IMR-90 (cell line): ENCODE measurements around the gene SLC2A13. TPM values are rescaled to one million over a fixed set of nuclear protein-coding genes. Genes with fewer than 3 reads are reported as not detected.

Source experiments
- ATAC-seq: fragments of 200-7000 bp; cut with Tn5 transposase; 2 replicates; pipeline ENCODE4 v1.9.1; 2020; ENCODE audit warnings: low read depth, mild to moderate bottlenecking, moderate library complexity
- BruUV-seq: library from RNA; stranded (reverse); fragments of 400-500 nt; replicated peaks from 2 replicates; lab custom pipeline; 2021; lab: Mats Ljungman, UMichigan
- CTCF ChIA-PET: fragments of 300-600 bp; formaldehyde crosslinking; extraction: SDS; loops from one replicate; lab custom pipeline; 2021; ENCODE audit warnings: antibody characterized with exemption; lab: Yijun Ruan, JAX
- POLR2A ChIA-PET: fragments of 300-600 bp; sonication (Branson Sonifier 250); formaldehyde crosslinking; loops from one replicate; lab custom pipeline; 2022; ENCODE audit warnings: antibody characterized with exemption; ENCODE audit not compliant: unreplicated experiment; lab: Charles Lee
- DNase-seq: peaks from one replicate; pipeline ENCODE4 v3.0.0; 2013
- H2AFZ ChIP-seq: replicated peaks from 2 replicates; pipeline ENCODE3; 2013; ENCODE audit warnings: low read length, mild to moderate bottlenecking; ENCODE audit not compliant: poor library complexity
- H2AK5ac ChIP-seq: 2 replicates; pipeline ENCODE4 v1.6.1; 2013; ENCODE audit warnings: low read depth, low read length, inconsistent platforms
- H2AK9ac ChIP-seq: replicated peaks from 2 replicates; pipeline ENCODE3; 2013; ENCODE audit warnings: mild to moderate bottlenecking, low read depth, low read length, moderate library complexity; ENCODE audit not compliant: poor library complexity
- H2BK120ac ChIP-seq: 2 replicates; pipeline ENCODE4 v1.6.1; 2013; ENCODE audit warnings: low read depth, low read length, inconsistent platforms
- H2BK15ac ChIP-seq: 3 replicates; pipeline ENCODE4 v1.6.1; 2013; ENCODE audit warnings: low read depth, low read length, inconsistent platforms
- H2BK20ac ChIP-seq: 2 replicates; pipeline ENCODE4 v1.6.1; 2013; ENCODE audit warnings: low read depth, mild to moderate bottlenecking, inconsistent platforms, low read length, moderate library complexity
- H2BK5ac ChIP-seq: 2 replicates; pipeline ENCODE4 v1.6.1; 2013; ENCODE audit warnings: mild to moderate bottlenecking, low read depth, low read length, inconsistent platforms; ENCODE audit not compliant: poor library complexity, severe bottlenecking
- H3K14ac ChIP-seq: replicated peaks from 2 replicates; pipeline ENCODE4 v1.6.1; 2013; ENCODE audit warnings: low read depth, low read length, inconsistent platforms
- H3K18ac ChIP-seq: 2 replicates; pipeline ENCODE4 v1.6.1; 2013; ENCODE audit warnings: low read depth, low read length, control low read depth
- H3K23ac ChIP-seq: 2 replicates; pipeline ENCODE4 v1.6.1; 2013; ENCODE audit warnings: low read depth, low read length, inconsistent platforms
- H3K27ac ChIP-seq: 2 replicates; pipeline ENCODE4 v1.5.1; 2013; ENCODE audit warnings: mild to moderate bottlenecking, control low read depth, low read length; ENCODE audit not compliant: insufficient read depth
- H3K27me3 ChIP-seq: 2 replicates; pipeline ENCODE4 v1.6.1; 2013; ENCODE audit warnings: low read length; ENCODE audit not compliant: control insufficient read depth, insufficient read depth
- H3K36me3 ChIP-seq: 2 replicates; pipeline ENCODE4 v1.6.1; 2013; ENCODE audit warnings: low read length, mixed read lengths; ENCODE audit not compliant: control insufficient read depth, insufficient read depth
- H3K4ac ChIP-seq: 2 replicates; pipeline ENCODE4 v1.6.1; 2013; ENCODE audit warnings: low read depth, low read length, inconsistent platforms
- H3K4me1 ChIP-seq: 2 replicates; pipeline ENCODE4 v1.6.1; 2013; ENCODE audit warnings: low read length, mixed read lengths; ENCODE audit not compliant: control insufficient read depth, insufficient read depth
- H3K4me2 ChIP-seq: 2 replicates; pipeline ENCODE4 v1.6.1; 2013; ENCODE audit warnings: low read depth, mild to moderate bottlenecking, control low read depth, low read length, moderate library complexity
- H3K4me3 ChIP-seq: 2 replicates; pipeline ENCODE4 v1.5.1; 2013; ENCODE audit warnings: low read depth, mild to moderate bottlenecking, control low read depth, low read length, moderate library complexity; ENCODE audit not compliant: insufficient read depth
- H3K56ac ChIP-seq: 2 replicates; pipeline ENCODE4 v1.6.1; 2013; ENCODE audit warnings: low read length, inconsistent platforms; ENCODE audit not compliant: insufficient read depth; ENCODE audit errors: extremely low read depth
- H3K79me1 ChIP-seq, 2 experiments: 2 replicates each; pipeline ENCODE4 v1.6.1; 2013; ENCODE audit warnings: low read length in 2 of 2, inconsistent platforms in 1 of 2, low read depth in 1 of 2
- H3K9ac ChIP-seq: 2 replicates; pipeline ENCODE4 v1.6.1; 2013; ENCODE audit warnings: low read depth, low read length, control low read depth
- H3K9me1 ChIP-seq: 2 replicates; pipeline ENCODE4 v1.6.1; 2013; ENCODE audit warnings: low read length, inconsistent platforms; ENCODE audit not compliant: insufficient read depth
- H3K9me3 ChIP-seq: 2 replicates; pipeline ENCODE4 v1.6.1; 2013; ENCODE audit warnings: low read length; ENCODE audit not compliant: control insufficient read depth, insufficient read depth
- H4K20me1 ChIP-seq: 2 replicates; pipeline ENCODE4 v1.6.1; 2013; ENCODE audit warnings: low read length, inconsistent platforms; ENCODE audit not compliant: insufficient read depth
- H4K5ac ChIP-seq: 2 replicates; pipeline ENCODE4 v1.6.1; 2013; ENCODE audit warnings: mild to moderate bottlenecking, low read depth, low read length, control low read depth
- H4K8ac ChIP-seq, 2 experiments: 2 replicates each; pipeline ENCODE4 v1.6.1; 2013; ENCODE audit warnings: low read depth in 2 of 2, low read length in 2 of 2, control low read depth in 1 of 2, inconsistent platforms in 1 of 2
- H4K91ac ChIP-seq: 2 replicates; pipeline ENCODE4 v1.6.1; 2013; ENCODE audit warnings: low read depth, low read length, inconsistent platforms; ENCODE audit not compliant: insufficient read depth
- BHLHE40 ChIP-seq: fragments of 150-350 bp; IDR thresholded peaks from 2 replicates; pipeline ENCODE4 v1.6.1; 2016; ENCODE audit warnings: mild to moderate bottlenecking, low read depth, low read length
- CEBPB ChIP-seq: IDR thresholded peaks from 2 replicates; pipeline ENCODE4 v1.6.1; 2012; ENCODE audit warnings: low read depth, low read length, improper control_type of control experiment
- CHD1 ChIP-seq: IDR thresholded peaks from 2 replicates; pipeline ENCODE4 v1.6.1; 2012; ENCODE audit warnings: low read depth, low read length, improper control_type of control experiment
- FOS ChIP-seq: fragments of 150-350 bp; IDR thresholded peaks from 2 replicates; pipeline ENCODE4 v1.6.1; 2016; ENCODE audit warnings: low read depth, low read length
- MAFK ChIP-seq: IDR thresholded peaks from 2 replicates; pipeline ENCODE4 v1.6.1; 2012; ENCODE audit warnings: low read depth, low read length, improper control_type of control experiment
- MAZ ChIP-seq: IDR thresholded peaks from 2 replicates; pipeline ENCODE4 v1.6.1; 2012; ENCODE audit warnings: low read depth, mild to moderate bottlenecking, low read length, improper control_type of control experiment, moderate library complexity, borderline replicate concordance
- MXI1 ChIP-seq: IDR thresholded peaks from 2 replicates; pipeline ENCODE4 v1.6.1; 2012; ENCODE audit warnings: low read depth, mild to moderate bottlenecking, low read length, moderate library complexity, borderline replicate concordance
- NFE2L2 ChIP-seq: fragments of 150-350 bp; IDR thresholded peaks from 2 replicates; pipeline ENCODE4 v1.6.1; 2016; ENCODE audit warnings: low read depth, mild to moderate bottlenecking, low read length
- POLR2A ChIP-seq: IDR thresholded peaks from 2 replicates; pipeline ENCODE4 v1.6.1; 2012; ENCODE audit warnings: mild to moderate bottlenecking, low read depth, low read length
- RAD21 ChIP-seq: IDR thresholded peaks from 2 replicates; pipeline ENCODE4 v1.6.1; 2012; ENCODE audit warnings: low read length, improper control_type of control experiment
- RCOR1 ChIP-seq: IDR thresholded peaks from 2 replicates; pipeline ENCODE4 v1.6.1; 2012; ENCODE audit warnings: mild to moderate bottlenecking, low read length, improper control_type of control experiment; ENCODE audit not compliant: insufficient replicate concordance
- RFX5 ChIP-seq: IDR thresholded peaks from 2 replicates; pipeline ENCODE4 v1.8.0; 2012; ENCODE audit warnings: low read depth, mild to moderate bottlenecking, low read length, moderate library complexity
- SMC3 ChIP-seq: fragments of 150-350 bp; IDR thresholded peaks from 2 replicates; pipeline ENCODE4 v1.6.1; 2016; ENCODE audit warnings: low read depth, mild to moderate bottlenecking, antibody characterized with exemption, low read length, moderate library complexity
- WGBS, 2 experiments: methylation state at CpG; one replicate each; pipeline versions ENCODE4 v1.1.5 to v1.1.7; 2013; ENCODE audit warnings: missing lambda C conversion rate in 2 of 2; ENCODE audit not compliant: insufficient read length in 1 of 2; ENCODE audit errors: extremely low coverage in 2 of 2; 5-methylcytosine and 5-hydroxymethylcytosine counted together
- dilution Hi-C: fragments of 300-500 bp; cut with HindIII; formaldehyde crosslinking; loops from one replicate; pipeline ENCODE4 v1.14.3; 2018; ENCODE audit warnings: low sequenced_read_pairs; ENCODE audit not compliant: unreplicated experiment
- in situ Hi-C: fragments of 300-500 bp; cut with MboI; formaldehyde crosslinking; loops from 3 replicates; pipeline ENCODE4 v1.14.3; 2019; ENCODE audit warnings: low sequenced_read_pairs, inconsistent platforms, mixed read lengths
- intact Hi-C: fragments of 100-400 bp; cut with micrococcal nuclease; formaldehyde crosslinking; loops from 2 replicates; pipeline ENCODE4 v1.10.0; 2022
- polyA plus RNA-seq, 3 experiments: library from polyadenylated mRNA; depleted of rRNA; stranded (reverse); fragments of >200 nt; gene quantifications; 2 replicates each; pipeline ENCODE4 v1.2.3, GENCODE V29; 2012; ENCODE audit warnings: low replicate concordance in 1 of 3
- total RNA-seq: library from RNA; depleted of rRNA; stranded (reverse); fragments of >200 nt; gene quantifications from 2 replicates; pipeline ENCODE4 v1.2.3, GENCODE V29; 2012
- TF ChIP-seq, protein P1 (sequence below): fragments of 150-350 bp; IDR thresholded peaks from 2 replicates; pipeline ENCODE4 v1.6.1; 2016; ENCODE audit warnings: low read depth, mild to moderate bottlenecking, low read length, moderate library complexity, borderline replicate concordance
- TF ChIP-seq, protein P2 (sequence below): fragments of 150-350 bp; IDR thresholded peaks from 2 replicates; pipeline ENCODE4 v1.6.1; 2017; ENCODE audit warnings: mild to moderate bottlenecking, antibody characterized with exemption, low read length, low read depth
- TF ChIP-seq, protein P3 (sequence below): conservative IDR thresholded peaks from 2 replicates; pipeline ENCODE4 v1.5.1; 2012; ENCODE audit warnings: mild to moderate bottlenecking, low read depth, low read length, improper control_type of control experiment

Gene SLC2A13
- total and polyA plus RNA-seq, 2 of the 4 experiments (the other 2 are of a cell fraction) = 1.5 to 3.9 TPM

DNA sequence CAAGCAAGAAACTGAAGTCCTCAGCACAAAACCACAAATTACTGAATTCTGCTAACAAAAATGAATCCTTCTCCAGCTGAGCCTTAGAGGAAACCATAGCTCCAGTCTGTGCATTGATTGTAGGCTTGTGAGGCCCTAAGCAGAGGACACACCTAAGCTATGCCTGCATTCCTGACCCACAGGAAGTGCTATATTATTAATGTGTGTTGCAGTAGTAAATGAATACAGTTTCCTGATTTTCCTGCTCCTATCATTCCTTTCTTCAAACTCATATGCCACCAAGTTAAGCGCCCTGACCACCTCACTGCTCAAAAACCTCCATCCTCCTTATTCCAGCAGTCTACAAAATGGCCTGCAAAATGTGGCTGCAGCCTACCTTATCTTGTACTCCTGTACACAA lies 334.4 kb downstream of the SLC2A13 start:
- POLR2A ChIA-PET = no interaction called here
- Histone ChIP-seq H2AK9ac (no peak overlapping the region), H3K4me2 (no peak overlapping the region), H4K91ac (no peak overlapping the region), H3K4me3 (no peak overlapping the region), H3K23ac (no peak overlapping the region), H3K27me3 (no peaks in the 10 kb centered on the region), H3K56ac (no peak overlapping the region), H4K8ac (no peak overlapping the region), H2BK20ac (no peak overlapping the region), H3K9me1 (no peaks in the 10 kb centered on the region), H4K20me1 (no peaks in the 10 kb centered on the region), H3K4me1 (no peaks in the 10 kb centered on the region), H3K79me1 (no peaks in the 10 kb centered on the region), H2BK120ac (no peak overlapping the region), H4K5ac (no peak overlapping the region), H2AK5ac (no peak overlapping the region), H2AFZ (no peak overlapping the region), H2BK5ac (no peak overlapping the region), H3K4ac (no peak overlapping the region), H3K9me3 (no peaks in the 10 kb centered on the region), H2BK15ac (no peak overlapping the region), H3K14ac (no peak overlapping the region), H3K36me3 (no peaks in the 10 kb centered on the region), H3K9ac (no peak overlapping the region), H3K18ac (no peak overlapping the region), H3K27ac (no peak overlapping the region)
- ATAC-seq = no peak
- DNase-seq = no peak
- no TSS peak for BruUV-seq
- 86% methylated on average over 1 of the region's 1 CpG; no CpG with 5 or more reads in 1 of the 2 experiments for WGBS, 2 experiments
- in situ Hi-C loops = no loop called here
- CTCF ChIA-PET = interaction anchor here (0.6 kb wide), 1 partner anchor 544 kb away, joined by 5 read pairs; no protein-coding TSS in a partner anchor
- no peak for TF ChIP-seq CEBPB
- TF ChIP-seq RAD21 = no peak
- TF ChIP-seq FOS = no peak
- TF ChIP-seq SMC3 = no peak
- TF ChIP-seq CHD1 = no peak
- TF ChIP-seq, protein P1, sequence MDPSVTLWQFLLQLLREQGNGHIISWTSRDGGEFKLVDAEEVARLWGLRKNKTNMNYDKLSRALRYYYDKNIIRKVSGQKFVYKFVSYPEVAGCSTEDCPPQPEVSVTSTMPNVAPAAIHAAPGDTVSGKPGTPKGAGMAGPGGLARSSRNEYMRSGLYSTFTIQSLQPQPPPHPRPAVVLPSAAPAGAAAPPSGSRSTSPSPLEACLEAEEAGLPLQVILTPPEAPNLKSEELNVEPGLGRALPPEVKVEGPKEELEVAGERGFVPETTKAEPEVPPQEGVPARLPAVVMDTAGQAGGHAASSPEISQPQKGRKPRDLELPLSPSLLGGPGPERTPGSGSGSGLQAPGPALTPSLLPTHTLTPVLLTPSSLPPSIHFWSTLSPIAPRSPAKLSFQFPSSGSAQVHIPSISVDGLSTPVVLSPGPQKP = no peak
- no peak for TF ChIP-seq POLR2A
- no peak for TF ChIP-seq NFE2L2
- no peak for TF ChIP-seq RCOR1
- no peak for TF ChIP-seq MAZ
- no peak for TF ChIP-seq RFX5
- TF ChIP-seq, protein P2, sequence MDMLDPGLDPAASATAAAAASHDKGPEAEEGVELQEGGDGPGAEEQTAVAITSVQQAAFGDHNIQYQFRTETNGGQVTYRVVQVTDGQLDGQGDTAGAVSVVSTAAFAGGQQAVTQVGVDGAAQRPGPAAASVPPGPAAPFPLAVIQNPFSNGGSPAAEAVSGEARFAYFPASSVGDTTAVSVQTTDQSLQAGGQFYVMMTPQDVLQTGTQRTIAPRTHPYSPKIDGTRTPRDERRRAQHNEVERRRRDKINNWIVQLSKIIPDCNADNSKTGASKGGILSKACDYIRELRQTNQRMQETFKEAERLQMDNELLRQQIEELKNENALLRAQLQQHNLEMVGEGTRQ = no peak
- TF ChIP-seq MXI1 = no peak
- TF ChIP-seq MAFK = no peak
- no peak for TF ChIP-seq BHLHE40
- TF ChIP-seq, protein P3, sequence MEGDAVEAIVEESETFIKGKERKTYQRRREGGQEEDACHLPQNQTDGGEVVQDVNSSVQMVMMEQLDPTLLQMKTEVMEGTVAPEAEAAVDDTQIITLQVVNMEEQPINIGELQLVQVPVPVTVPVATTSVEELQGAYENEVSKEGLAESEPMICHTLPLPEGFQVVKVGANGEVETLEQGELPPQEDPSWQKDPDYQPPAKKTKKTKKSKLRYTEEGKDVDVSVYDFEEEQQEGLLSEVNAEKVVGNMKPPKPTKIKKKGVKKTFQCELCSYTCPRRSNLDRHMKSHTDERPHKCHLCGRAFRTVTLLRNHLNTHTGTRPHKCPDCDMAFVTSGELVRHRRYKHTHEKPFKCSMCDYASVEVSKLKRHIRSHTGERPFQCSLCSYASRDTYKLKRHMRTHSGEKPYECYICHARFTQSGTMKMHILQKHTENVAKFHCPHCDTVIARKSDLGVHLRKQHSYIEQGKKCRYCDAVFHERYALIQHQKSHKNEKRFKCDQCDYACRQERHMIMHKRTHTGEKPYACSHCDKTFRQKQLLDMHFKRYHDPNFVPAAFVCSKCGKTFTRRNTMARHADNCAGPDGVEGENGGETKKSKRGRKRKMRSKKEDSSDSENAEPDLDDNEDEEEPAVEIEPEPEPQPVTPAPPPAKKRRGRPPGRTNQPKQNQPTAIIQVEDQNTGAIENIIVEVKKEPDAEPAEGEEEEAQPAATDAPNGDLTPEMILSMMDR = no peak
- dilution Hi-C loops = no loop called here
- intact Hi-C loops = no loop called here
